Spleen (tissue), 7 donors: ENCODE data around the gene IL13.

Source experiments
- CTCF ChIP-seq, 11 experiments: fragments of 200-600 bp in 7 of 11; fragments of 450-650 bp in 4 of 11; sonication (generic) in 4 of 11; IDR thresholded peaks in 8 of 11; conservative IDR thresholded peaks in 3 of 11; 1 replicate in 7 of 11; 2 replicates in 4 of 11; pipeline versions ENCODE4 v1.4.0 to v1.8.0; 2016 to 2021; ENCODE audit warnings: antibody characterized with exemption in 11 of 11, inconsistent platforms in 4 of 11, mild to moderate bottlenecking in 1 of 11
- POLR2A ChIP-seq, 3 donors: fragments of 450-650 bp; IDR thresholded peaks; one replicate each; pipeline ENCODE4 v1.5.1; 2017; ENCODE audit warnings: antibody characterized with exemption in 3 of 3, mild to moderate bottlenecking in 1 of 3
- donor health status: DM: no; HTN: no; CAD: no; lungs with moderate emphysema.
- donor health status: DM: no; HTN: no; CAD: no.
- donor health status: DM: no; HTN: no; CAD: no.

- TF ChIP-seq POLR2A (IDR thresholded peaks at IDR 0.05) (no peak), CTCF (IDR thresholded peaks at IDR 0.05 in 8 of 11, conservative IDR thresholded peaks at IDR 0.05 in 3 of 11) (no peak)
These were observed 30.8 kb downstream of the IL13 start for GRCh38 chr5:132688536-132689339.
